K562 (cell line): Measurements from ENCODE around the gene SLC30A7. TPM values are rescaled to one million over a fixed set of nuclear protein-coding genes. Genes with fewer than 3 reads are reported as not detected.

Experiments
- polyA plus RNA-seq, 8 experiments: library from polyadenylated mRNA; depleted of rRNA in 4 of 8; stranded (reverse) in 5 of 8; unstranded in 3 of 8; fragments of >200 nt; fragmentation: Nextera tagmentation in 2 of 8; fragmentation: Illumina TruSeq in 1 of 8; extraction: Ambion mirVana in 2 of 8; extraction: Trizol in 1 of 8; gene quantifications; 2 replicates each; pipeline versions ENCODE4 v1.2.1 to v1.2.3, GENCODE V29; 2011 to 2014; ENCODE audit warnings: inconsistent platforms in 1 of 8, missing spikeins in 1 of 8
- total RNA-seq, 7 experiments: library from RNA; depleted of rRNA in 6 of 7; stranded (reverse); fragments of >200 nt in 6 of 7; fragmentation: Illumina TruSeq in 2 of 7; extraction: Trizol in 2 of 7; gene quantifications; 2 replicates each; pipeline versions ENCODE4 v1.2.1 to v1.2.3, GENCODE V29; 2011 to 2021; ENCODE audit warnings: low replicate concordance in 1 of 7

Gene SLC30A7
- total and polyA plus RNA-seq, 9 of the 15 experiments (the other 6 are each of a cell fraction or from before 2014, with no cell fraction given), result 3.5 to 17.1 (median 7.2) TPM

Other genes with a start within 250 kb of the SLC30A7 start
- 0.04 TPM in 1 of 2 replicates, not detected in the other for gene VCAM1, start 176.3 kb upstream of the SLC30A7 start, total RNA-seq (2014; rRNA removed)
- gene VCAM1, start 176.3 kb upstream of the SLC30A7 start, total RNA-seq (2014; rRNA removed; fragmentation: Illumina TruSeq; extraction: Trizol), result not detected in 2 replicates
- not detected in 2 replicates for gene VCAM1, start 176.3 kb upstream of the SLC30A7 start, total RNA-seq (2015; rRNA removed; fragmentation: Illumina TruSeq; extraction: Trizol)
- gene VCAM1, start 176.3 kb upstream of the SLC30A7 start, total RNA-seq (2021), result 0.09 and 0.13 TPM in 2 replicates
- gene VCAM1, start 176.3 kb upstream of the SLC30A7 start, polyA plus RNA-seq (2011; rRNA removed), result not detected in 2 replicates
- gene VCAM1, start 176.3 kb upstream of the SLC30A7 start, polyA plus RNA-seq (2014; fragmentation: Illumina TruSeq; extraction: Trizol), result not detected in 2 replicates
- under 1 TPM in 1 of 2 experiments, not detected in 1; 0.04 TPM for gene VCAM1, start 176.3 kb upstream of the SLC30A7 start, polyA plus RNA-seq (2014; fragmentation: Nextera tagmentation; extraction: Ambion mirVana)
- not detected in 2 replicates for gene VCAM1, start 176.3 kb upstream of the SLC30A7 start, polyA plus RNA-seq (2014; rRNA removed)
- 8.5 and 9.1 TPM in 2 replicates for gene EXTL2, start 1.2 kb upstream of the SLC30A7 start, total RNA-seq (2014; rRNA removed)
- gene EXTL2, start 1.2 kb upstream of the SLC30A7 start, total RNA-seq (2014; rRNA removed; fragmentation: Illumina TruSeq; extraction: Trizol), result 27.7 and 29.4 TPM in 2 replicates
- 25.0 and 26.0 TPM in 2 replicates for gene EXTL2, start 1.2 kb upstream of the SLC30A7 start, total RNA-seq (2015; rRNA removed; fragmentation: Illumina TruSeq; extraction: Trizol)
- 16.8 and 17.0 TPM in 2 replicates for gene EXTL2, start 1.2 kb upstream of the SLC30A7 start, total RNA-seq (2021)
- 29.7 and 40.7 TPM in 2 replicates for gene EXTL2, start 1.2 kb upstream of the SLC30A7 start, polyA plus RNA-seq (2011; rRNA removed)
- 20.4 and 21.2 TPM in 2 replicates for gene EXTL2, start 1.2 kb upstream of the SLC30A7 start, polyA plus RNA-seq (2014; fragmentation: Illumina TruSeq; extraction: Trizol)
- 10 to 100 TPM; 30.5 to 38.6 TPM for gene EXTL2, start 1.2 kb upstream of the SLC30A7 start, polyA plus RNA-seq (2014; fragmentation: Nextera tagmentation; extraction: Ambion mirVana)
- 14.1 and 17.9 TPM in 2 replicates for gene EXTL2, start 1.2 kb upstream of the SLC30A7 start, polyA plus RNA-seq (2014; rRNA removed)
- gene DPH5, start 129.7 kb downstream of the SLC30A7 start, total RNA-seq (2014; rRNA removed), result 33.8 and 37.6 TPM in 2 replicates
- gene DPH5, start 129.7 kb downstream of the SLC30A7 start, total RNA-seq (2014; rRNA removed; fragmentation: Illumina TruSeq; extraction: Trizol), result 94.7 and 97.2 TPM in 2 replicates
- 63.3 and 71.0 TPM in 2 replicates for gene DPH5, start 129.7 kb downstream of the SLC30A7 start, total RNA-seq (2015; rRNA removed; fragmentation: Illumina TruSeq; extraction: Trizol)
- gene DPH5, start 129.7 kb downstream of the SLC30A7 start, total RNA-seq (2021), result 66.2 and 66.6 TPM in 2 replicates
- 136 and 159 TPM in 2 replicates for gene DPH5, start 129.7 kb downstream of the SLC30A7 start, polyA plus RNA-seq (2011; rRNA removed)
- 74.3 and 89.7 TPM in 2 replicates for gene DPH5, start 129.7 kb downstream of the SLC30A7 start, polyA plus RNA-seq (2014; fragmentation: Illumina TruSeq; extraction: Trizol)
- gene DPH5, start 129.7 kb downstream of the SLC30A7 start, polyA plus RNA-seq (2014; fragmentation: Nextera tagmentation; extraction: Ambion mirVana), result 100 to 1,000 TPM; 121 to 152 TPM
- 68.2 and 88.8 TPM in 2 replicates for gene DPH5, start 129.7 kb downstream of the SLC30A7 start, polyA plus RNA-seq (2014; rRNA removed)